D341Med (cell line): Measurements from ENCODE around the gene ADAMTSL3.
A peak's percentile ranks its signal among the peaks of the same experiment; 100 is the strongest.

Experiments used
- DNase-seq: peaks from one replicate; pipeline ENCODE4 v3.0.0; 2012; ENCODE audit warnings: low spot score

Gene ADAMTSL3

GRCh38 chr15:83654379-83655236 is 685 bp downstream of the ADAMTSL3 start:
- peak; percentile 41 for DNase-seq

- no peak for DNase-seq
Observed at GRCh38 chr15:83655237-83655616, 1.3 kb downstream of the ADAMTSL3 start.

- no peak for DNase-seq
Observed at GRCh38 chr15:83656192-83656591, 2.3 kb downstream of the ADAMTSL3 start.

- DNase-seq, result no peak
Observed at GRCh38 chr15:83656943-83657528, 3.1 kb downstream of the ADAMTSL3 start.

GRCh38 chr15:83657549-83657948 is 3.6 kb downstream of the ADAMTSL3 start:
- no peak for DNase-seq

- no peak for DNase-seq
Observed at GRCh38 chr15:83658430-83659416, 4.8 kb downstream of the ADAMTSL3 start.

- DNase-seq, result no peak
Observed at GRCh38 chr15:83659417-83659812, 5.5 kb downstream of the ADAMTSL3 start.

- DNase-seq, result no peak
Observed at GRCh38 chr15:83665480-83665879, 11.6 kb downstream of the ADAMTSL3 start.

GRCh38 chr15:83670672-83671229 is 16.8 kb downstream of the ADAMTSL3 start:
- no peak for DNase-seq

GRCh38 chr15:83671603-83672002 is 17.7 kb downstream of the ADAMTSL3 start:
- DNase-seq, result no peak

- no peak for DNase-seq
Observed at GRCh38 chr15:83673385-83673784, 19.5 kb downstream of the ADAMTSL3 start.

- DNase-seq, result no peak
Observed at GRCh38 chr15:83682476-83683088, 28.7 kb downstream of the ADAMTSL3 start.

- DNase-seq, result no peak
Observed at GRCh38 chr15:83685916-83686332, 32.0 kb downstream of the ADAMTSL3 start.

GRCh38 chr15:83688201-83688600 is 34.3 kb downstream of the ADAMTSL3 start:
- no peak for DNase-seq

GRCh38 chr15:83690676-83691075 is 36.8 kb downstream of the ADAMTSL3 start:
- no peak for DNase-seq

- DNase-seq, result no peak
Observed at GRCh38 chr15:83692746-83693581, 39.0 kb downstream of the ADAMTSL3 start.

GRCh38 chr15:83694015-83694414 is 40.1 kb downstream of the ADAMTSL3 start:
- DNase-seq, result no peak

GRCh38 chr15:83694536-83694935 is 40.6 kb downstream of the ADAMTSL3 start:
- no peak for DNase-seq

GRCh38 chr15:83695246-83695645 is 41.3 kb downstream of the ADAMTSL3 start:
- no peak for DNase-seq

- no peak for DNase-seq
Observed at GRCh38 chr15:83695901-83696425, 42.0 kb downstream of the ADAMTSL3 start.
